Heart right ventricle (tissue), 16 donors: Measurements from ENCODE around the gene CDK5RAP3. TPM values are rescaled to one million over a fixed set of nuclear protein-coding genes. Genes with fewer than 3 reads are reported as not detected.
"Not testable (repeated sequence)": the region's sequence is repeated elsewhere in the genome, so short reads cannot be mapped to it uniquely, and the experiment has no call there.

ENCODE experiments used
- ATAC-seq, 8 donors: fragments of 200-7000 bp; cut with Tn5 transposase; one replicate each; pipeline ENCODE4 v1.9.1; 2020; ENCODE audit warnings: mild to moderate bottlenecking in 8 of 8, moderate library complexity in 8 of 8, moderate number of reproducible peaks in 1 of 8
- DNase-seq, 2 donors: peaks; one replicate each; pipeline ENCODE4 v3.0.0-alpha.2; 2020
- H3K27ac ChIP-seq, 10 donors: fragments of 200-600 bp; sonication (generic) in 2 of 10; one replicate each; pipeline versions ENCODE4 v1.5.0 to v1.8.0; 2020 to 2022; ENCODE audit warnings: mild to moderate bottlenecking in 3 of 10
- H3K27me3 ChIP-seq, 7 donors: fragments of 200-600 bp; one replicate each; pipeline ENCODE4 v1.8.0; 2021 to 2022; ENCODE audit warnings: mild to moderate bottlenecking in 2 of 7
- H3K36me3 ChIP-seq, 9 donors: fragments of 200-600 bp; sonication (generic) in 1 of 9; one replicate each; pipeline versions ENCODE4 v1.5.0 to v1.8.0; 2020 to 2022; ENCODE audit warnings: mild to moderate bottlenecking in 2 of 9
- H3K4me1 ChIP-seq, 9 donors: fragments of 200-600 bp; sonication (generic) in 1 of 9; one replicate each; pipeline versions ENCODE4 v1.5.0 to v1.8.0; 2020 to 2022; ENCODE audit warnings: mild to moderate bottlenecking in 4 of 9
- H3K4me3 ChIP-seq, 10 donors: fragments of 200-600 bp; sonication (generic) in 2 of 10; one replicate each; pipeline versions ENCODE4 v1.5.0 to v1.8.0; 2020 to 2022; ENCODE audit warnings: mild to moderate bottlenecking in 7 of 10, moderate library complexity in 2 of 10
- H3K9me3 ChIP-seq, 11 donors: fragments of 200-600 bp in 10 of 11; sonication (generic) in 2 of 11; one replicate each; pipeline versions ENCODE4 v1.5.0 to v1.8.0; 2013 to 2022; ENCODE audit warnings: mild to moderate bottlenecking in 2 of 11, control low read depth in 1 of 11, moderate library complexity in 1 of 11
- WGBS, 2 donors: extraction: QIAGEN DNeasy Blood & Tissue Kit; methylation state at CpG; one replicate each; pipeline ENCODE4 v1.1.7; 2013; ENCODE audit warnings: inconsistent platforms in 1 of 2; 5-methylcytosine and 5-hydroxymethylcytosine counted together
- intact Hi-C, 10 donors: fragments of 100-400 bp; cut with DNase I; formaldehyde crosslinking; loops; one replicate each; pipeline versions ENCODE4 v1.11.1 to v1.14.2; 2022
- polyA plus RNA-seq, 2 donors: library from polyadenylated mRNA; stranded (reverse); fragments of 200-250 nt; gene quantifications; one replicate each; pipeline ENCODE4 v1.2.3, GENCODE V29; 2013
- total RNA-seq, 10 donors: library from RNA; stranded (reverse); fragmentation: NEBNext Ultra II Directional in 3 of 10; extraction: Animal tissue kit (Norgen Biotek cat#: 25700) in 3 of 10; gene quantifications; one replicate each; pipeline versions ENCODE4 v1.2.1 to v1.2.4, GENCODE V29; 2021 to 2023
- TF ChIP-seq, protein P1 (sequence below), 9 donors: fragments of 200-600 bp; sonication (generic) in 2 of 9; IDR thresholded peaks; one replicate each; pipeline versions ENCODE4 v1.5.0 to v1.8.0; 2021 to 2022; ENCODE audit warnings: antibody characterized with exemption in 9 of 9, mild to moderate bottlenecking in 5 of 9, moderate library complexity in 1 of 9
- donor health status: Arrhythmogenic right ventricular cardiomyopathy.
- donor health status: ischemic (EF 13 %, LVEDD 7.1; RV severe dilation, severe dysfunction).
- donor health status: healthy with polysubstance abuse.
- donor health status: DM: no; HTN: yes; CAD: no.
- donor health status: DM: no; HTN: no; CAD: no.
- donor health status: ischemic (EF 25% LVEDD 6.9; RV normal size, moderate dysfunction).
- donor health status: ischemic (EF 25% LVEDD 5.7; RV mildly dilated, moderate dysfunction).
- donor health status: healthy.
- donor health status: DM: yes; HTN: yes; CAD: no.
- donor health status: Ischemic cardiomyopathy.
- donor health status: ischemic (EF 35%, LVEDD 5.7; RV mildly dilated, moderate dysfunction).
- donor health status: nonischemic (EF 11% LVEDD 7.7; RV severe dilation, severe dysfunction).
- donor health status: DM: yes; HTN: yes; CAD: no.
- donor health status: PGD.
- donor health status: ischemic (EF 29% LVEDD 5.4; RV normal size, mild dysfunction).
- donor health status: nonischemic (EF 23%, LVEDD 6.1; RV moderate dilation, normal function).

The CDK5RAP3 gene
- total and polyA plus RNA-seq, 12 donors, result 44.0 to 143 (median 64.2) TPM

DNA sequence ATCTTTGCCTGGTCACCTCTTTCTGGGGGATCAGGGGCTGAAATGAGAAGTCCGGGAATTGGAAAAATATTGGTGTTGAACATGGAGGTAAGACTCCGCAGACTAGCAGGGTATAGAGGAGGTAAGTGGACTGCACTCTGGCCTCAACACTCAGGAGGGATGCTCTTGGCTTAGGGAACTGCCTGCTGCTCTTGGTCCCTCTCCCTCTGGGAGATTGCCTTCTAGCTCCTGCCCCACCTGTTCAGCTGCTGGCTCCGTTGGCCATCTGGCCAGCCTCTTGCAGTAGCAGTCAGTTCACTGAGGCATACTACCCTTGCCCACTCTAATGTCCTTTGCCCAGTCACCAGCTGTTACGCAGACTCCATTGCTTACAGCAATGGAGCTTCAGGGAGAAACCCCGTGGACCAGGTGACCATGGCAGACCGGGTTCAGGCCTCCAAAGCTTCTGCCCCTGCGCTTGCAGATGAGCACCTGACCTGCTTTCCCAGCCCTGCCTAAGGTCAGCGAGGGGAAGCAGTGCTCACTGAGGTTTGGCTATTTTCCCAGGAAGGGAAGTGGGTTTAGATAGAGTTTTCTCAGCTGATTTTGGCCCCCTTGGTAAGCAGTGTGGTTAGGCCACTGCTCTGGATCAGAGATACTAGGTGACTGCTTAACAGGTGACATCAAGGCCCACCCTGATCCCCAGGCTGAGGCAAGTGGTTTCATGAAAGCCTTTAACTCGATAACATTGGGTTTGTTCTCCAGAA lies 11.9 kb downstream of the CDK5RAP3 start:
- H3K27me3 ChIP-seq, result no peaks in the 10 kb centered on the region
- H3K36me3 ChIP-seq, result peaks cover 0 to 74% (median 36%) of the 10 kb centered on the region in 9 donors
- no peak overlapping the region for H3K4me3 ChIP-seq
- H3K9me3 ChIP-seq, result no peaks in the 10 kb centered on the region
- H3K4me1 ChIP-seq, result peaks cover 0 to 37% (median 17%) of the 10 kb centered on the region in 9 donors
- no peak for DNase-seq
- TF ChIP-seq, protein P1, sequence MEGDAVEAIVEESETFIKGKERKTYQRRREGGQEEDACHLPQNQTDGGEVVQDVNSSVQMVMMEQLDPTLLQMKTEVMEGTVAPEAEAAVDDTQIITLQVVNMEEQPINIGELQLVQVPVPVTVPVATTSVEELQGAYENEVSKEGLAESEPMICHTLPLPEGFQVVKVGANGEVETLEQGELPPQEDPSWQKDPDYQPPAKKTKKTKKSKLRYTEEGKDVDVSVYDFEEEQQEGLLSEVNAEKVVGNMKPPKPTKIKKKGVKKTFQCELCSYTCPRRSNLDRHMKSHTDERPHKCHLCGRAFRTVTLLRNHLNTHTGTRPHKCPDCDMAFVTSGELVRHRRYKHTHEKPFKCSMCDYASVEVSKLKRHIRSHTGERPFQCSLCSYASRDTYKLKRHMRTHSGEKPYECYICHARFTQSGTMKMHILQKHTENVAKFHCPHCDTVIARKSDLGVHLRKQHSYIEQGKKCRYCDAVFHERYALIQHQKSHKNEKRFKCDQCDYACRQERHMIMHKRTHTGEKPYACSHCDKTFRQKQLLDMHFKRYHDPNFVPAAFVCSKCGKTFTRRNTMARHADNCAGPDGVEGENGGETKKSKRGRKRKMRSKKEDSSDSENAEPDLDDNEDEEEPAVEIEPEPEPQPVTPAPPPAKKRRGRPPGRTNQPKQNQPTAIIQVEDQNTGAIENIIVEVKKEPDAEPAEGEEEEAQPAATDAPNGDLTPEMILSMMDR (IDR thresholded peaks at IDR 0.05), result no peak
- intact Hi-C loops, result loop anchor here in 1 of 10 donors (5.0 kb wide), 1 partner anchor 34 kb away; no protein-coding TSS in a partner anchor
- 81 to 84% methylated on average over 9 of the region's 9 CpGs for WGBS, 2 donors
- no peak for ATAC-seq
- H3K27ac ChIP-seq, result peak overlapping the region in 4 of 10 donors; percentile 0 to 77 (median 70)

DNA sequence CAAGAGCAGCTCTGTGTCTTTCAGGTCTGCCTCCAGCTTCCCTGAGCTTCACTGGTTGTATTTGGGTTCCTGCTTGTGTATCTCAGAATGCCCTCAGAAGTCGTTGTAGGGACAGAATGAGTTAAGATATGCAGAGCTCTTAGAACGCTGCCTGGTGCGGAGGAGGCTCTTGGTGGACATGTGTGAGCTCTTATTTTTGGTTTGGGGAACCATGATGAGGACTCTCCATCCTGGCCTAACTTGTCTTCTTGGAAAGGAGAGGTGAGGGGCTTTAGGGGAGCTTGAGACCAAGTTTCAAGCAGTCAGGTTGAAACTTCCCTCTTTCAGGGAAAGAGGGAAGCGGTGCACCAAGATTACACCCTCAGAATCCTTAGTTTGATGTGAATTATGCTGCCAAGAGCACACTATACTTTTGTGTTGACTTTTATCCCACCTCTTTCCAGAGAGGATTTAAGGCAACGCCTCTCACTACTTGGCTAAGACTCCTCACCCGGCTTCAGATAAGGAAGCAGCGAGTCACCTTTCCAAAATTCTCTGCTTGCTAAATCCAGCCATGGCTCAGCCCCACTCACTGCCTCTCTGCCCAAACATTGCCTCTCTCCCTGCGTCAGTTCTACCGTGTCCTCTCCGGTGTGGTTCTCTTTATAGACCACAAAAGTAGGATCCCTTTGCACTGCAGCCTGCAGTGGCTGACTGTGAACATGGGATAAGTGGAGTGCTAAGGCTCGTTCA lies 12.7 kb downstream of the CDK5RAP3 start:
- Histone ChIP-seq H3K9me3 (no peaks in the 10 kb centered on the region), H3K36me3 (peaks cover 0 to 66% (median 35%) of the 10 kb centered on the region in 9 donors), H3K4me3 (no peak overlapping the region), H3K4me1 (peaks cover 0 to 37% (median 17%) of the 10 kb centered on the region in 9 donors), H3K27ac (peak overlapping the region in 9 of 10 donors; percentile 17 to 77 (median 58)), H3K27me3 (no peaks in the 10 kb centered on the region)
- ATAC-seq (peak in 7 of 8 donors; percentile 43 to 89 (median 69)), DNase-seq (peak in 1 of 2 donors; percentile 16)
- 47 to 54% methylated on average over 11 of the region's 11 CpGs for WGBS, 2 donors
- TF ChIP-seq, protein P1 (IDR thresholded peaks at IDR 0.05), result no peak
- intact Hi-C loops, result loop anchor here in 1 of 10 donors (5.0 kb wide), 1 partner anchor 34 kb away; no protein-coding TSS in a partner anchor

DNA sequence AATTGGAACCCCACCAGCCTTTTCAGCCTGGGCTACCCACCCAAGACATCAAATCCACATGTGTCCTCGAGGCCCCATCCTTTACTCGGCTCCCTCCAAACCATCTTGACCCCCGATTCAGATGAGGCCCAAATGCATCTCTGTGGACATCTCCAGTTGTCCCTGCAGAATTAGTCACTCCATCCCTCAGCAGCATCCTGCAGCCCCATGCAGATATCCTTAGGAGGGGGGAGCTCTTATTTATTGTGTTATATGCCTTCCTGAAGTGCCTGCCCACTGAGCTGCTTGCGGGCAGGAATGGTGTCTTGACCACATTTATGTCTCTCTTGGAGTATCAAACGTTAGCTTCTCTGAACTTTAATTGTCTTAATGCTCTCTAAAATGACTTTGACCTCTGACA lies 15.6 kb downstream of the CDK5RAP3 start:
- Histone ChIP-seq H3K27me3 (no peaks in the 10 kb centered on the region), H3K4me1 (peaks cover 0 to 28% (median 17%) of the 10 kb centered on the region in 9 donors), H3K9me3 (no peaks in the 10 kb centered on the region), H3K4me3 (no peak overlapping the region), H3K36me3 (peaks cover 0 to 37% (median 7%) of the 10 kb centered on the region in 9 donors), H3K27ac (no peak overlapping the region)
- intact Hi-C loops, result no loop called here
- TF ChIP-seq, protein P1 (IDR thresholded peaks at IDR 0.05), result no peak
- no peak for ATAC-seq
- 83 to 87% methylated on average over 5 of the region's 5 CpGs for WGBS, 2 donors
- DNase-seq, result no peak

DNA sequence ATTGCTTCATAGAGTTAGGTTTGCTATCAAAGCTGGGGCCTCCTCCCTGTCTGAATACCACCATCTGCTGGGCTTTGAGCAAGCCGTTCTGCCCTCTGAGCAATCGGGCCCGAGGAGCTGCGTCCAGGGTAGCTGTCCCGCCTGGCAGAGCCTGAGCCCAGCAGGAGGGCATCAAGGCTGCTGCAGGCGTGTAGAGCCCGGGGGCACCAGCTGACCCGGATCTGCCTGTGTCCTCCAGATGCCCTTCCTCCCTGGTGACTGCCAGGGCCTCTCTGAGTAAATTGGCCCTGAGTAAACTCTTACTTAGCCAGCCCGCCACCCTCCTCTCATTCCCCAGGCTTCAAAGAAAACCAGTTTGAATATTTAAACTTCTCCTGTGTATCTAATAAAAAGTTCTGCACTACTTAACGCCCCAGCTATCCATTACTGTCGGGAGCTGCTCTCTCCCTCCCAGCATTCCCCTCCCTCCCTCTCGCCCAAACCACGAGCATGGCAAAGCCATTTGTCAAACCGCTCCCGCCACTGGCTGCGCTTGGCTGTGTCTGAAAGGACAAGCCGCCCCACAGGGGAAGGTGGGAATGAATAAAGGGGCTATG lies 16.4 kb downstream of the CDK5RAP3 start:
- DNase-seq (no peak), ATAC-seq (peak in 6 of 8 donors; percentile 23 to 61 (median 54))
- Histone ChIP-seq H3K36me3 (peaks cover 0 to 29% (median 0%) of the 10 kb centered on the region in 9 donors), H3K4me3 (no peak overlapping the region), H3K27me3 (no peaks in the 10 kb centered on the region), H3K27ac (peak overlapping the region in 3 of 10 donors; percentile 28 to 70 (median 57)), H3K9me3 (no peaks in the 10 kb centered on the region), H3K4me1 (peaks cover 0 to 36% (median 20%) of the 10 kb centered on the region in 9 donors)
- intact Hi-C loops, result no loop called here
- 50 to 55% methylated on average over 17 of the region's 17 CpGs for WGBS, 2 donors
- TF ChIP-seq, protein P1 (IDR thresholded peaks at IDR 0.05), result no peak

DNA sequence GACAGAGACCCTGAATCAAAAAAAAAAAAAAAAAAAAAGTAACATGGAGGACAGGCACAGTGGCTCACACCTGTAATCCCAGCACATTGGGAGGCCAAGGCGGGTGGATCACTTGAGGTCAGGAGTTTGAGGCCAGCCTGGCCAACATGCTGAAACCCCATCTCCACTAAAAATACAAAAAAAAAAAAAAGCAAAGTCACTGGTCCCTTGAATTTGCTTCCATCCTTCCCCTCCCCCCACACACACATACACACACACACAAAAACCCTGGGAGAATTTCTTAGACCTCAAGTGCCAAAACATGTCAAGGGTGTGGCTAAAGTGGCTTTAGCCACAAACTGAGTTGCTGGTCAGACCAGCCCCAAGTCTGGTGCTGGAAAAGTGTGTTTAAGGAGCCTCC lies 17.5 kb downstream of the CDK5RAP3 start:
- H3K36me3 ChIP-seq, result peaks cover 0 to 21% (median 0%) of the 10 kb centered on the region in 9 donors
- H3K4me3 ChIP-seq, H3K27ac ChIP-seq, H3K27me3 ChIP-seq, DNase-seq, ATAC-seq, intact Hi-C loops, H3K9me3 ChIP-seq: not testable (repeated sequence)
- H3K4me1 ChIP-seq, result peaks cover 0 to 30% (median 18%) of the 10 kb centered on the region in 9 donors
- 88 to 100% methylated on average over 1 of the region's 1 CpG for WGBS, 2 donors
